Measurements from ENCODE around the gene MRTFB. TPM values are rescaled to one million over a fixed set of nuclear protein-coding genes. Genes with fewer than 3 reads are reported as not detected.

Gene MRTFB
- total and polyA plus RNA-seq, 2 donors (not counting 3 experiments of a cell fraction or from before 2014, with no cell fraction given) = 19.6 to 49.5 TPM

GRCh38 chr16:14302031-14302398 lies 230.9 kb downstream of the MRTFB start:
- peaks cover 16% of the 10 kb centered on the region for H3K79me2 ChIP-seq (ENCODE audit: control insufficient read depth, insufficient read depth, low read length)
- no peaks in the 10 kb centered on the region for H3K27me3 ChIP-seq (ENCODE audit: control insufficient read depth in 2 of 2, insufficient read depth in 2 of 2, low read length in 2 of 2)
- no peak overlapping the region for H3K9ac ChIP-seq (replicated peaks; ENCODE audit: extremely low read depth, insufficient read depth, low read length)
- no peaks in the 10 kb centered on the region for H3K36me3 ChIP-seq (ENCODE audit: control insufficient read depth in 2 of 2, extremely low read depth in 1 of 2, insufficient read depth in 2 of 2, low read length in 2 of 2)
- intact Hi-C loops (cut with micrococcal nuclease) = loop anchor here (1.0 to 5.0 kb wide), 3 partner anchors 17 to 380 kb away; partner anchors contain the start of gene ERCC4
- no TSS peak for BruUV-seq (replicated peaks)
- H3K4me2 ChIP-seq (ENCODE audit: insufficient read depth, low read length) = peak overlapping the region; percentile 93
- H3K4me1 ChIP-seq (ENCODE audit: control insufficient read depth, extremely low read depth, insufficient read depth, low read length) = peaks cover 10% of the 10 kb centered on the region
- DNase-seq (ENCODE audit: low read depth, low spot score) (peak; percentile 26), FAIRE-seq (no peak)
- dilution Hi-C loops (cut with MboI; ENCODE audit: extremely low pct_ligation_motif_present, low sequenced_read_pairs) = no loop called here
- H3K9me3 ChIP-seq (replicated peaks; ENCODE audit: control insufficient read depth, insufficient read depth, low read length) = no peaks in the 10 kb centered on the region
- ChIA-PET POLR2A (no interaction called here), CTCF (interaction anchor here (0.5 to 3.8 kb wide), 4 partner anchors 16 to 378 kb away, joined by 3 to 33 read pairs (median 12); no protein-coding TSS in a partner anchor)
- H3K4me3 ChIP-seq (replicated peaks in 1 of 3; ENCODE audit: insufficient read depth in 1 of 3, low read depth in 1 of 3, low read length in 3 of 3) = peak overlapping the region; percentile 80 to 93 (median 83)
- H3K9me1 ChIP-seq (replicated peaks; ENCODE audit: control insufficient read depth, extremely low read depth, insufficient read depth, low read length) = no peaks in the 10 kb centered on the region
- no peak overlapping the region for H3K27ac ChIP-seq (ENCODE audit: insufficient read depth, low read depth, low read length)
- no peaks in the 10 kb centered on the region for H4K20me1 ChIP-seq (replicated peaks; ENCODE audit: control insufficient read depth, extremely low read depth, insufficient read depth, low read length)
- H2AFZ ChIP-seq (ENCODE audit: low read depth, low read length) = peak overlapping the region; percentile 92
- TF ChIP-seq CTCF (IDR thresholded peaks at IDR 0.05; ENCODE audit: extremely low read depth in 1 of 2, insufficient read depth in 1 of 2, low read depth in 1 of 2, low read length in 2 of 2) (no peak), POLR2AphosphoS5 (IDR thresholded peaks at IDR 0.05; ENCODE audit: insufficient read depth, low read depth, low read length) (peak; percentile 19)

- TF ChIP-seq JUN (IDR thresholded peaks at IDR 0.05; ENCODE audit: borderline replicate concordance, insufficient read depth, insufficient read length, low read depth) = no peak
- TF ChIP-seq, protein P1, sequence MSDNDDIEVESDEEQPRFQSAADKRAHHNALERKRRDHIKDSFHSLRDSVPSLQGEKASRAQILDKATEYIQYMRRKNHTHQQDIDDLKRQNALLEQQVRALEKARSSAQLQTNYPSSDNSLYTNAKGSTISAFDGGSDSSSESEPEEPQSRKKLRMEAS (IDR thresholded peaks at IDR 0.05; ENCODE audit: insufficient read depth, insufficient read length) = no peak
- TF ChIP-seq MYC (IDR thresholded peaks at IDR 0.05; ENCODE audit: low read depth, low read length) = no peak
- no peak for TF ChIP-seq GATA2 (IDR thresholded peaks at IDR 0.05; ENCODE audit: insufficient read depth, insufficient read length, low read depth, low read length)
- no peak for TF ChIP-seq CTCF (IDR thresholded peaks at IDR 0.05; ENCODE audit: extremely low read depth in 1 of 2, insufficient read depth in 1 of 2, low read depth in 1 of 2, low read length in 2 of 2)
- no peak for TF ChIP-seq POLR2AphosphoS5 (IDR thresholded peaks at IDR 0.05; ENCODE audit: insufficient read depth, low read depth, low read length)
- no peak for TF ChIP-seq EZH2 (IDR thresholded peaks at IDR 0.05; ENCODE audit: borderline replicate concordance, low read depth, low read length, severe bottlenecking)
- no peak for TF ChIP-seq POLR2A (IDR thresholded peaks at IDR 0.05; ENCODE audit: low read depth, low read length)
- no peak for TF ChIP-seq FOS (IDR thresholded peaks at IDR 0.05; ENCODE audit: borderline replicate concordance, insufficient read depth, low read length)
- Histone ChIP-seq H3K4me2 (ENCODE audit: insufficient read depth, low read length) (peak overlapping the region; percentile 93), H3K27me3 (ENCODE audit: control insufficient read depth in 2 of 2, insufficient read depth in 2 of 2, low read length in 2 of 2) (no peaks in the 10 kb centered on the region), H3K9me3 (replicated peaks; ENCODE audit: control insufficient read depth, insufficient read depth, low read length) (no peaks in the 10 kb centered on the region), H4K20me1 (replicated peaks; ENCODE audit: control insufficient read depth, extremely low read depth, insufficient read depth, low read length) (no peaks in the 10 kb centered on the region), H3K36me3 (ENCODE audit: control insufficient read depth in 2 of 2, extremely low read depth in 1 of 2, insufficient read depth in 2 of 2, low read length in 2 of 2) (no peaks in the 10 kb centered on the region), H3K79me2 (ENCODE audit: control insufficient read depth, insufficient read depth, low read length) (peaks cover 16% of the 10 kb centered on the region), H3K27ac (ENCODE audit: insufficient read depth, low read depth, low read length) (no peak overlapping the region), H3K9ac (replicated peaks; ENCODE audit: extremely low read depth, insufficient read depth, low read length) (peak overlapping the region; percentile 55), H3K4me3 (replicated peaks in 1 of 3; ENCODE audit: insufficient read depth in 1 of 3, low read depth in 1 of 3, low read length in 3 of 3) (peak overlapping the region; percentile 80 to 93 (median 83)), H3K4me1 (ENCODE audit: control insufficient read depth, extremely low read depth, insufficient read depth, low read length) (peaks cover 10% of the 10 kb centered on the region), H3K9me1 (replicated peaks; ENCODE audit: control insufficient read depth, extremely low read depth, insufficient read depth, low read length) (no peaks in the 10 kb centered on the region), H2AFZ (ENCODE audit: low read depth, low read length) (peak overlapping the region; percentile 92)
- CTCF ChIA-PET = interaction anchor here (0.5 to 1.6 kb wide), 3 partner anchors 13 to 333 kb away, joined by 3 to 5 read pairs (median 3); no protein-coding TSS in a partner anchor
- intact Hi-C loops (cut with micrococcal nuclease) = loop anchor here (1.0 to 5.0 kb wide), 3 partner anchors 17 to 380 kb away; partner anchors contain the start of gene ERCC4
- dilution Hi-C loops (cut with MboI; ENCODE audit: extremely low pct_ligation_motif_present, low sequenced_read_pairs) = no loop called here
- DNase-seq (ENCODE audit: low read depth, low spot score) (peak; percentile 18), FAIRE-seq (no peak)
- no TSS peak for BruUV-seq (replicated peaks)
- POLR2A ChIA-PET = no interaction called here
Observed at GRCh38 chr16:14302399-14303181, 231.5 kb downstream of the MRTFB start.

Data from endothelial cell of umbilical vein (primary cell).